Measurements from ENCODE around the gene FAM83D. TPM values are rescaled to one million over a fixed set of nuclear protein-coding genes. Genes with fewer than 3 reads are reported as not detected.
A peak's percentile ranks its signal among the peaks of the same experiment; 100 is the strongest.

FAM83D gene
- total RNA-seq, 4 donors from 2014 or later = 6.3 to 13.5 (median 7.8) TPM

DNA sequence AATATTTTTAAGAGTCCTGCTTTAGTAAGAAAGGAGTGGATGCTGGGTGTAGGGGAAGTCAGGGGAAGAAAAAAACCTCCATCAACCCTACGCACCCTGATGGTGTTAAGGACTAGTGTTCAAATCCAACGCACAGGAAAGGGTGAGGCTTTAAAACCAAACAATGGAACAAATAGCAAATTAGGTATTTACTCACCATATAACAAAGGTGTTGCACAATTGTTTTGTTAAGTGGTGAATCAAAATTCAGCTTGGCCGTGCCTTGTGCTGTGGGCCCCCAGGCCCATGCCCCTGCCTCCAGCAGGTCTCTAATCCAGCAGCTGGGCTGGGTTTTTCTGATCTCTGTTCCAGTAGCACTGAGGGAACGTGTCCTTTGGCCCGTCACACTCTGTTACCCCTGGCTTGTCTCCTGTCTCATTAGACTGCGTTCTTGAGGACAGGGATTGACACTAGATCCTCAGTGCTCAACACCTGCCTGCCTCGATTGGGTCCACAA lies 11.8 kb downstream of the FAM83D start:
- Histone ChIP-seq H3K4me1 (no peaks in the 10 kb centered on the region), H3K9me3 (no peaks in the 10 kb centered on the region), H3K27me3 (no peaks in the 10 kb centered on the region), H3K27ac (no peak overlapping the region), H3K4me3 (no peak overlapping the region), H3K36me3 (no peaks in the 10 kb centered on the region)
- no peak for DNase-seq
- TF ChIP-seq, protein P1, sequence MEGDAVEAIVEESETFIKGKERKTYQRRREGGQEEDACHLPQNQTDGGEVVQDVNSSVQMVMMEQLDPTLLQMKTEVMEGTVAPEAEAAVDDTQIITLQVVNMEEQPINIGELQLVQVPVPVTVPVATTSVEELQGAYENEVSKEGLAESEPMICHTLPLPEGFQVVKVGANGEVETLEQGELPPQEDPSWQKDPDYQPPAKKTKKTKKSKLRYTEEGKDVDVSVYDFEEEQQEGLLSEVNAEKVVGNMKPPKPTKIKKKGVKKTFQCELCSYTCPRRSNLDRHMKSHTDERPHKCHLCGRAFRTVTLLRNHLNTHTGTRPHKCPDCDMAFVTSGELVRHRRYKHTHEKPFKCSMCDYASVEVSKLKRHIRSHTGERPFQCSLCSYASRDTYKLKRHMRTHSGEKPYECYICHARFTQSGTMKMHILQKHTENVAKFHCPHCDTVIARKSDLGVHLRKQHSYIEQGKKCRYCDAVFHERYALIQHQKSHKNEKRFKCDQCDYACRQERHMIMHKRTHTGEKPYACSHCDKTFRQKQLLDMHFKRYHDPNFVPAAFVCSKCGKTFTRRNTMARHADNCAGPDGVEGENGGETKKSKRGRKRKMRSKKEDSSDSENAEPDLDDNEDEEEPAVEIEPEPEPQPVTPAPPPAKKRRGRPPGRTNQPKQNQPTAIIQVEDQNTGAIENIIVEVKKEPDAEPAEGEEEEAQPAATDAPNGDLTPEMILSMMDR (IDR thresholded peaks at IDR 0.05) = no peak
- no peak for TF ChIP-seq POLR2A (IDR thresholded peaks at IDR 0.05)

DNA sequence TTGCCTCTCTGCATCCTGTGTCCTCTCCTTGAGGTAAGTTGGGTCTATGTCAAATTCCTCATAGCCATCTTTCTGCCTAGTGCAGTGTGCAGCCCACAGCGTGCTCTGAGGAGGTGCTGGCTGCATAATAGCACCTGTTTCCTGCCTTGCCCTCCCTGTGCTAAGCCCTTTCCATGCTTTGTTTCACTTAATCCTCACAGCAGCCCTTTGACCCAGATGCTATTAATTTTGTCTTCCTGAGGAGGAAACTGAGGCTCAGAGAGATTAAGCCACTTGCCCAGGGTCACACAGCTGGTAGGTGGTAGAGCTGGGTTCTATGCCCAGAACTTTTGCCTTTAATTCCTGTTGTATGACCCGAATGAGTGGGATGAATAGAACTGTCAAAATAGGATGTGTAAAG lies 13.5 kb downstream of the FAM83D start:
- TF ChIP-seq, protein P1 (IDR thresholded peaks at IDR 0.05) = no peak
- no peak for TF ChIP-seq POLR2A (IDR thresholded peaks at IDR 0.05)
- Histone ChIP-seq H3K36me3 (no peaks in the 10 kb centered on the region), H3K9me3 (no peaks in the 10 kb centered on the region), H3K4me1 (no peaks in the 10 kb centered on the region), H3K4me3 (no peak overlapping the region), H3K27me3 (no peaks in the 10 kb centered on the region), H3K27ac (no peak overlapping the region)
- DNase-seq = no peak

DNA sequence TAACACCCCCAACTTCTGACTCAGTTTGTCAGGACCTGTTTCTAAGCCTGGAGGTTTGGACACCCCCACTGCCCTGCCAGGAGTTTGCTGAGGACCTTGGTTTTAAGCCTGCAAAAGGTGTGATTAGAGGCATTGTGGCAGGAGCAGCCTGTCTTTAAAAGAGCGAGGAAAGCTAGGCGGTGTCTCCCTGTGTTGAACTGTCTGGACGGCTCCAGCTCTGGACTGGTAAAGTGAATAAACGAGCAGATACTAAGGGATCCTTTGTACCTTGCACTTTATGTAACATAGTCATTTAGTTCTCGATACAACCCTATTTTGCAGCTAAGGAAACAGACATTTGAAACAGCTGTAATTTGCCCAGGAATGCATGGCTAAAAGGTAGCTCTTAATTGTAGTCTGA lies 14.4 kb downstream of the FAM83D start:
- Histone ChIP-seq H3K27ac (no peak overlapping the region), H3K4me1 (no peaks in the 10 kb centered on the region), H3K9me3 (no peaks in the 10 kb centered on the region), H3K36me3 (no peaks in the 10 kb centered on the region), H3K27me3 (no peaks in the 10 kb centered on the region), H3K4me3 (no peak overlapping the region)
- DNase-seq = no peak
- no peak for TF ChIP-seq POLR2A (IDR thresholded peaks at IDR 0.05)
- TF ChIP-seq, protein P1 (IDR thresholded peaks at IDR 0.05) = no peak

DNA sequence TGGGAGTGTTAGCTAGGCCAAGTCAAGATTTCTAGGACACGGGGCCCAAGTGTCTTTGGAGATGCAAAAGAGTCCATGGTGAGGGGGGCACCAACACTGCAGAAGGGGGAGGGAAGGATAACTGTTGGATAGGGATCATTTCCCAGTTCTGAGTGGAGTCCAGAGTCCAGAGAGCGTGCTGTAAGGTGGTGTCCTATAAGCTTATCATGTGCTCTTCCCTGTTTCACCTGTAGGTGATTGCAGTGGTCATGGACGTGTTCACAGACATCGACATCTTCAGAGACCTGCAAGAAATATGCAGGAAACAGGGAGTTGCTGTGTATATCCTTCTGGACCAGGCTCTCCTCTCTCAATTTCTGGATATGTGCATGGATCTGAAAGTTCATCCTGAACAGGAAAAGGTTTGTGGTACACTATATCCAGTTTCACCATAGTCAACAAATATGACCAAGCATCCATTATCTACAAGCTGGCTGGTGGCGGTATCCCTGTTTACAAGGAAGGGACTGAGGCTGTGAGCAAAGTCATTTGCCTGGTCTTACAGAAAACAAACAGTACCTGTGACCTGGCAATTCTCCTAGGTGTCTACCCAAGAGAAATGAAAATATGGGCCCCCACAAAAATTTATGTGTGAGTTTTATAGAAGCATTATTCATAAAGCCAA lies 15.6 kb downstream of the FAM83D start:
- Histone ChIP-seq H3K4me1 (no peaks in the 10 kb centered on the region), H3K4me3 (no peak overlapping the region), H3K9me3 (no peaks in the 10 kb centered on the region), H3K27me3 (no peaks in the 10 kb centered on the region), H3K36me3 (no peaks in the 10 kb centered on the region), H3K27ac (no peak overlapping the region)
- no peak for DNase-seq
- TF ChIP-seq POLR2A (IDR thresholded peaks at IDR 0.05) = no peak
- TF ChIP-seq, protein P1 (IDR thresholded peaks at IDR 0.05) = peak in 3 of 6 experiments; percentile 44 to 53 (median 49)

DNA sequence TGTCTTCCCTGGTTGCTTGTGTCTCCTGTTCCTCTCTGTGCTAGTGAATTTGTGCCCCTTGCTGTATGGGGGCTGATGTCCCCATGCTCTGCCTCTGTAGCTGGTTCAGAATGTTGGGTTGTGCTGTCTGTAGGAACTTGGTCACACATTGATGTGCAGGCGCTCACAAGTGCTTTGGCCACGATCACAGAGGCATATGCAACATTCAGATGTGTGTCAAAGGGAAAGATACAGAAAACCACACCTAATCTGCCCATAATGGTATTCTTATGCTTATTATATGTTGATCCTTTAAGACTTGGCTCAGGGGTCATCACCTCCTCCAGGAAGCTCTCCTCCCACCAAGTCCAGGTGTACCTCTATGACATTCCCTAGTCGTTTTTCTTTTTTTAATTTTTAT lies 18.8 kb downstream of the FAM83D start:
- TF ChIP-seq, protein P1 (IDR thresholded peaks at IDR 0.05) = no peak
- TF ChIP-seq POLR2A (IDR thresholded peaks at IDR 0.05) = no peak
- Histone ChIP-seq H3K27me3 (no peaks in the 10 kb centered on the region), H3K9me3 (no peaks in the 10 kb centered on the region), H3K27ac (no peak overlapping the region), H3K4me3 (no peak overlapping the region), H3K36me3 (no peaks in the 10 kb centered on the region), H3K4me1 (no peaks in the 10 kb centered on the region)
- DNase-seq = no peak
